Muscle layer of colon (tissue), 2 donors: ENCODE measurements around the gene CCDC180.
"Not testable (repeated sequence)": the region's sequence is repeated elsewhere in the genome, so short reads cannot be mapped to it uniquely, and the experiment has no call there.

Experiments used
- H3K27ac ChIP-seq: one replicate; pipeline ENCODE4 v1.7.0; 2013; ENCODE audit warnings: low read depth, mild to moderate bottlenecking, low read length, moderate library complexity
- H3K27me3 ChIP-seq, 2 donors: one replicate each; pipeline ENCODE4 v1.7.0; 2013; ENCODE audit warnings: low read length in 2 of 2, mild to moderate bottlenecking in 2 of 2; ENCODE audit not compliant: insufficient read depth in 2 of 2, control insufficient read depth in 1 of 2
- H3K36me3 ChIP-seq: one replicate; pipeline ENCODE4 v1.7.0; 2013; ENCODE audit warnings: mild to moderate bottlenecking, low read length; ENCODE audit not compliant: insufficient read depth
- H3K4me1 ChIP-seq: one replicate; pipeline ENCODE4 v1.7.0; 2013; ENCODE audit warnings: mild to moderate bottlenecking, low read length; ENCODE audit not compliant: insufficient read depth
- H3K4me3 ChIP-seq, 2 donors: one replicate each; pipeline ENCODE4 v1.7.0; 2013; ENCODE audit warnings: low read length in 2 of 2, low read depth in 1 of 2, mild to moderate bottlenecking in 1 of 2, moderate library complexity in 1 of 2
- H3K9ac ChIP-seq: one replicate; pipeline ENCODE4 v1.7.0; 2013; ENCODE audit warnings: low read length
- H3K9me3 ChIP-seq: one replicate; pipeline ENCODE4 v1.7.0; 2013; ENCODE audit warnings: mild to moderate bottlenecking, low read length
- donor health status: abdominal sarcoma.
- donor health status: Adenocarcinoma of cecum.

CCDC180 gene

GRCh38 chr9:97322105-97322504, 14.6 kb downstream of the CCDC180 start:
- Histone ChIP-seq H3K27ac (no peak overlapping the region), H3K36me3 (peaks cover 57% of the 10 kb centered on the region)

DNA sequence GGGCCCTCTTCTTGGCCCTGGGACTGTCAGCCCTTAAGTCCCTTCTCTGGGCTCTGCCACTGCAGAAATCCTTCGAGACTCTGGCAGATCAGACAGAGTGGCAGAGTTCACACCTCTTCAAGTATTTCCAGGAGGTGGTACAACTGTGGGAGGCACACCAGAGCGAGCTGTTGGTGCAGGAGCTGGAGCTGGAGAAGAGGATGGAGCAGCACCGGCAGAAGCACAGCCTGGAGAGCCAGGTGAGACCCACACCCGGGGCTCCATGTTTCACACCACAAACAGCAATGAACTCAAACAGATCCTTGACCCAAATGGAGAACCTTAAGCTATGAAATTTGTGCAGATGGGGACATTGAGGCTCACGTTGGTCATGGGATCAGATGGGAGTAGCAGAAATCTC, 17.5 kb downstream of the CCDC180 start:
- Histone ChIP-seq H3K9ac (no peak overlapping the region), H3K9me3 (no peaks in the 10 kb centered on the region), H3K4me3 (no peak overlapping the region), H3K27me3 (no peaks in the 10 kb centered on the region), H3K36me3 (peaks cover 59% of the 10 kb centered on the region), H3K27ac (no peak overlapping the region), H3K4me1 (no peaks in the 10 kb centered on the region)

More at GRCh38 chr9:97322105-97322504, 14.6 kb downstream of the CCDC180 start:
- H3K9ac ChIP-seq: no peak overlapping the region
- H3K4me3 ChIP-seq: no peak overlapping the region
- H3K27me3 ChIP-seq: no peaks in the 10 kb centered on the region
- H3K4me1 ChIP-seq: no peaks in the 10 kb centered on the region
- no peaks in the 10 kb centered on the region for H3K9me3 ChIP-seq

DNA sequence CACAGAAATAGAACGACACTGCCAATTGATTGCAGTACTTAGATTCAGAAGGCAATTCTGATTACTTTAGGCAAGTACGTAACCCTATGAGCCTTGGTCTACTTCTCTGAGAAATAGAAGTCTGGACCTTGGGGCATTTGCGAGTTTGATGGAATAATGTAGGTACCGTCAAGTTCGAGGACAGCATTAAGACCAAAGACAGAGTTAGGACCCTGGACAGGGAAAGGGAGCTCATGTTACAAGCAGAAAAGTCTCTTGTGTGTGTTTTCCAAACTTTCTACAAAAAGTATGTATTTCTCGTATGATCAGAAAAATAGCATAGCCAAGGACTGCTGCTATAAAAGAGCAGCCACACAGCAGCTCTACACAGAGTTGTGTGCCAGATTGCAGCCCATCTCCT, 20.1 kb downstream of the CCDC180 start:
- H3K27me3 ChIP-seq: no peaks in the 10 kb centered on the region
- no peaks in the 10 kb centered on the region for H3K4me1 ChIP-seq
- no peak overlapping the region for H3K27ac ChIP-seq
- no peak overlapping the region for H3K4me3 ChIP-seq
- H3K9ac ChIP-seq: no peak overlapping the region
- peaks cover 56% of the 10 kb centered on the region for H3K36me3 ChIP-seq
- no peaks in the 10 kb centered on the region for H3K9me3 ChIP-seq

DNA sequence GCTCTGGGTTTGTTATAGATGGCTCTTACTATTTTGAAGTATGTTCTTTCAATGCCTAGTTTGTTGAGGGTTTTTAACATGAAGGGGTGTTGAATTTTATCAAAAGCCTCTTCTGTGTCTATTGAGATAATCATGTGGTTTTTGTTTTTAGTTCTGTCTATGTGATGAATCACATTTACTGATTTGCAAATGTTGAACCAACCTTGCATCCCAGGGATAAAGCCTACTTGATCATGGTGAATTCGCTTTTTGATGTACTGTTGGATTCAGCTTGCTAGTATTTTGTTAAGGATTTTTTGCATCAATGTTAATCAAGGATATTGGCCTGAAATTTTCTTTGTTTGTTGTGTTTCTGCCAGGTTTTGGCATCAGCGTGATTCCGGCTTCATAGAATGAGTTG, 25.5 kb downstream of the CCDC180 start:
- no peak overlapping the region for H3K4me3 ChIP-seq
- no peaks in the 10 kb centered on the region for H3K27me3 ChIP-seq
- H3K9ac ChIP-seq: no peak overlapping the region
- H3K27ac ChIP-seq: no peak overlapping the region
- H3K4me1 ChIP-seq: no peaks in the 10 kb centered on the region
- peaks cover 16% of the 10 kb centered on the region for H3K36me3 ChIP-seq
- H3K9me3 ChIP-seq: no peaks in the 10 kb centered on the region

- not testable (repeated sequence) for H3K9me3 ChIP-seq, H3K9ac ChIP-seq, H3K27me3 ChIP-seq, H3K4me3 ChIP-seq, H3K4me1 ChIP-seq, H3K36me3 ChIP-seq, H3K27ac ChIP-seq
These were observed 28.2 kb downstream of the CCDC180 start for GRCh38 chr9:97335622-97336021.

DNA sequence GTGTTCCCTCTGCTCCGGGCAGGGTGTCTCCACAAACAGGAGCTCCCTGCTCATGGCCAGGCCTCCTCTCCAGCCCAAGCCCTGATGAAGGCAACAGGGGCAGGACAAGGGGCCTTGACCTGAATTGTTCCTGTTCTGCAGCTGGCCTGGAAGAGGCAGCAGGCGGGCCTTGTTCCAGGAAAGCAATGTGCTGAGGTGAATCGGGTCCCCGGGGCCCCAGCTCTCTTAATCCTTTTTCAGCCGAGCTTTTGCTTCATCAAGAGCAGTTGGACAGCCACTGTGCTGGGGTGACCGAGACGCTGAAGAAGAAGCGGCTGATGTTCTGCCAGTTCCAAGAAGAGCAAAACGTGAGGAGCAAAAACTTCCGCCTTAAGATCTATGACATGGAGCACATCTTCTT, 41.4 kb downstream of the CCDC180 start:
- no peak overlapping the region for H3K4me3 ChIP-seq
- H3K36me3 ChIP-seq: peaks cover 8% of the 10 kb centered on the region
- no peaks in the 10 kb centered on the region for H3K9me3 ChIP-seq
- no peak overlapping the region for H3K27ac ChIP-seq
- H3K27me3 ChIP-seq: no peaks in the 10 kb centered on the region
- H3K4me1 ChIP-seq: no peaks in the 10 kb centered on the region
- no peak overlapping the region for H3K9ac ChIP-seq

- H3K9me3 ChIP-seq: no peaks in the 10 kb centered on the region
- no peaks in the 10 kb centered on the region for H3K27me3 ChIP-seq
- no peak overlapping the region for H3K27ac ChIP-seq
- H3K4me3 ChIP-seq: no peak overlapping the region
- no peaks in the 10 kb centered on the region for H3K4me1 ChIP-seq
- no peak overlapping the region for H3K9ac ChIP-seq
- peaks cover 8% of the 10 kb centered on the region for H3K36me3 ChIP-seq
These were observed 41.9 kb downstream of the CCDC180 start for GRCh38 chr9:97349400-97349799.

GRCh38 chr9:97354637-97355036, 47.2 kb downstream of the CCDC180 start:
- H3K4me1 ChIP-seq: no peaks in the 10 kb centered on the region
- no peaks in the 10 kb centered on the region for H3K27me3 ChIP-seq
- no peaks in the 10 kb centered on the region for H3K9me3 ChIP-seq
- no peak overlapping the region for H3K27ac ChIP-seq
- peaks cover 26% of the 10 kb centered on the region for H3K36me3 ChIP-seq
- no peak overlapping the region for H3K9ac ChIP-seq
- H3K4me3 ChIP-seq: no peak overlapping the region

DNA sequence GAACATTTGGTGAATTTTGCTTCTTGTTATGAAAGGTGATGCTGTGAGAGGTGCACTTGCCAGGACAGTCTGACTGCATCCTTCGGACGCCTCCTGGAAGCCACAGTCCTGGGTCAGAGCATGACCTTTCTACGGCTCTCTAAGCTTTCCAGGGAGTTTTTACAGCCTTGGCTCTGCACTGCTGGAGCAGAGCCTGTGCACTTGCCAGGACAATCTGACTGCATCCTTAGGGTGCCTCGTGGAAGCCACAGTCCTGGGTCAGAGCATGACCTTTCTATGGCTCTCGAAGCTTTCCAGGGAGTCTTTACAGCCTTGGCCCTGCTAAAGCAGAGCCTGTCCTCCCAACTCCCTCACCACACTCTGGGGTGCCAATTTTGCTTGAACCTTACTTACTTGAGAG, 49.6 kb downstream of the CCDC180 start:
- no peaks in the 10 kb centered on the region for H3K27me3 ChIP-seq
- H3K27ac ChIP-seq: no peak overlapping the region
- no peak overlapping the region for H3K9ac ChIP-seq
- H3K4me1 ChIP-seq: no peaks in the 10 kb centered on the region
- H3K36me3 ChIP-seq: peaks cover 29% of the 10 kb centered on the region
- H3K4me3 ChIP-seq: no peak overlapping the region
- no peaks in the 10 kb centered on the region for H3K9me3 ChIP-seq
